Measurements from ENCODE around the gene EDC3.
"Not testable (repeated sequence)": the region's sequence is repeated elsewhere in the genome, so short reads cannot be mapped to it uniquely, and the experiment has no call there.

Gene EDC3

DNA sequence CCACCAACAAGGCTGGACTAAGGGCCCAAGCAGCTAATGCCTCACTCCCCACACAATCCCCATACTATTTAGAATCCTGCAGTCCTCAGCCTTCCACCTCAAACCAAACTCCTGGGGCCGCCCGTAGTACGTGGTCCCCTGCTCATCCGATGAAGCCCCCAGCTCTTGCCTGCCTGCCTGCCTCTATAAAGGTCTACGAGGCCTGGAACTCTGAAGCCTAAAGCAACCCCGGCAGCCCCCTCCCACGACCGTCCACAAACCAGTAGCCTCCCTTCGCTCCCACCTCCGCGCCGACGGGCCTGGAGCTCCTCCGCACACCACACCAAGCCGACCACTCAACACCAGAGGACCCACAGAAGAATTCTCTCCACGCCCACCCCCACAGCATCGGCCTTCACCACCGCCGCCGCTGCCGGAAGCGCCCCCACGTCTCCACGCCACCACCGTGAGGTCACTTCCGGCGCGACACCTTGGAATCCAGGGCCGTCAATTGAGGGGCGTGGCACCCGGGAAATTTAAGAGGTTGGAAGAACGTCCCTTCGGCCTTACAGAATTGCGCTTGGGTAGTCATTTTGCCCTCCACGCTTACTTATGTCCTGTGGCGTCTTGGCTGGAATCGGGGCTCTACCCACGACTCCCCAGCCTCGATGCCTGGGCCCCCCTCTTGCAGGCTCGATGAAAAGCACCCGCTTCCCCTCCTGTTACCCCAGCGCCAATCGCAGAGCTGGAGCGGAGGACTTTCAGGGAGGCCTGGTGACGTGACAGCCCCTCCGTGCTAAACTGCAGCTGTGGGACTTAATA is at the start of gene EDC3:
Gene EDC3 (minus strand): TSS at position 428 of the 801 bp plus-strand sequence. CDS start 20,900 bp downstream, outside the sequence.
- peak; percentile 90 for DNase-seq

GRCh38 chr15:74742422-74742821 is 46.6 kb upstream of the EDC3 start:
- no peak for DNase-seq

DNA sequence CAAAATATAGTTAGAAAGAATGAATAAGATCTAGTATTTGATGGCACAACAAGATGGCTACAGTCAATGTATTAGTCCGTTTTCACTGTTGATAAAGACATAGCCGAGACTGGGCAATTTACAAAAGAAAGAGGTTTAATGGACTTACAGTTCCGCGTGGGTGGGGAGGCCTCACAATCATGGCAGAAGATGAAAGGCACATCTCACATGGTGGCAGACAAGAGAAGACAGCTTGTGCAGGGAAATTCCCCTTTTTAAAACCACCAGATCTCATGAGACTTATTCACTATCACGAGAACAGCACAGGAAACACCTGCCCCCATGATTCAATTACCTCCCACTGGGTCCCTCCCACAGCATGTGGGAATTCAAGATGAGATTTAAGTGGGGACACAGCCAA is 42.4 kb upstream of the EDC3 start:
- DNase-seq, result not testable (repeated sequence)

- DNase-seq, result no peak
These were observed 39.5 kb upstream of the EDC3 start for GRCh38 chr15:74735305-74735704.

GRCh38 chr15:74733269-74733668 is 37.4 kb upstream of the EDC3 start:
- no peak for DNase-seq

- DNase-seq, result no peak
These were observed 37.0 kb upstream of the EDC3 start for GRCh38 chr15:74732846-74733245.

DNA sequence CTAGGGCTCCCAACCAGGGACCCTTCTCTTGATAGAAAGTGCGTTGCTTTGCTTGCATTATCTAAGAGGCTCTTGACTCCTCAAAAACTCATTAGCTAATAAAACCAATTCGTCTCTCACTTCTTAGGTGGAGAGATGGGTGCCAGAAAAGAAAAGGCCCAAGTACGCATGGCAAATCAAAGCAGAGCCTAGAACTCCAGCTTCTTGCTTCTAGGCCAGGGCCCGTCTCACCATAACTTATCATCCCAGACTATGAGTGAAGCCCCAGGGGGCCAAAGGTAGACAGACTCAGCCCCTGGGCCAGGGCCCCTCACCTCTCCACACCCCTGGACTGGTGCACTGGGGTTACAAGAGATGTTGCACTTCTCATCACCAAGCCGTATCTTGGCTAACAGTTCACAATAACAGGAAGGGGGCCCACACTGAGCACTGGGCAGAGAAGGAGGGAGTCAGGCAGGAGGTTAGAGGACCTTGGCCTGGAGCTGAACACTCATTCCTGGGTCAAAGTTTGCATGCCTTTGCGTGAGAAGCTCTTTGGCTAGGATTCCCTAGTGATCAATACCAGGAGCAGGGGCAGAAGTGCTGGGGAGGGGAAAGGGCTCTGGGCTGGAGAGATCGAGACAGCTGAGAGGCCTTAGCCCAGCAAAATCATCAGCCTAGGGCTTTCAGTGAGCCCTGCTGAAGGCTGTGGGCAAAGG is 34.9 kb upstream of the EDC3 start:
- DNase-seq, result no peak

DNA sequence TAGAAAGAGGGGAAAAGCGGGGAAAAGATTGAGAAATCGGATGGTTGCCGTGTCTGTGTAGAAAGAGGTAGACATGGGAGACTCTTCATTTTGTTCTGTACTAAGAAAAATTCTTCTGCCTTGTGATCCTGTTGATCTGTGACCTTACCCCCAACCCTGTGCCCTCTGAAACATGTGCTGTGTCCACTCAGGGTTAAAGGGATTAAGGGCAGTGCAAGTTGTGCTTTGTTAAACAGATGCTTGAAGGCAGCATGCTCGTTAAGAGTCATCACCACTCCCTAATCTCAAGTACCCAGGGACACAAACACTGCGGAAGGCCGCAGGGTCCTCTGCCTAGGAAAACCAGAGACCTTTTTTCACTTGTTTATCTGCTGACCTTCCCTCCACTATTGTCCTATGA is 33.5 kb upstream of the EDC3 start:
- DNase-seq, result not testable (repeated sequence)

GRCh38 chr15:74728699-74729098 is 32.9 kb upstream of the EDC3 start:
- DNase-seq, result not testable (repeated sequence)

- no peak for DNase-seq
These were observed 31.9 kb upstream of the EDC3 start for GRCh38 chr15:74727727-74728126.

DNA sequence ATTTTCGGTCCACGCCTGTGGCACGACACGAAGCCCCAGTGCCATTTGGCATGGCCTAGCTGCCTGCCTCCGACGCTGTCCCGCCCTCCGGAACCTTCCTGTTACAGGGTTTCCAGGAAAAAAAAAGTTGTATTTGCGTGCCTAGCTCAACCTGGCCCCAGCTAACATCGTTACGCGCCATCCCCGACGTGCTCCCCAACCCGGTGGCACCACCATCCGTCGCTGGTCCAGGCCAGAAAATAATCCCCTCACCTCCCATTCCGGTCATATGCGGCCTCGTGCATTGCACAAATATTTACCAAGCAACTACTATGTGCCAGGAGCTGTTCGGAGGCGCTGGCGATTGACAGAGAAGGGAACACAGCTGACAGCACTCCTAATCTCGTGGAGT is 30.9 kb upstream of the EDC3 start:
- no peak for DNase-seq

GRCh38 chr15:74725845-74726773 is 30.3 kb upstream of the EDC3 start:
- DNase-seq, result peak; percentile 62

DNA sequence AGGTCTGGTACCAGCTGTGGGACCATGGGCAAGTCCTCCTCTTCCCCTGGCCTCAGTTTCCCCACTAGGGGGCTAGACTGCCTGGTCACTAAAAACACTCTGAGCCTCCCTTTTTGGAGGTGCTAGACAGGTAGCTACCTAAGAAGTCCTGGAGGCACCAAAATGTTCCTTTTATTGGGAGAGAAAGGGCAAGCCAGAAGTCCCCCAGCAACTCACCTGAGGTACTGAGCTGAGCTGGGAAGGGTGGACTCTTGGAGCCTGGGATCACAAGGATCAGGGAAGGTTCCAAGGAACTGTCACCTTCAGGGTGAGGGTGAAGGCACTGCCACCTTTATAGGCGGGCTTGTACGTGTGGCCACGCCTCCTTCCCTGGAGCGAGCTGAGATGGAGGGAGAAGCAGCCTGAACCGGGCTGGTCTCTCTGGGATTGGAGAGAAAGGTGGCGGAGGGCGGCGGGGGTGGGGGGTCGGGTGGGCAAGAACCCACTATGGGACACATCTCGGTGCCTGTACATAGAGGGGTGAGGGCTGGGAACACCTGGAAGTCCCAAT is 29.5 kb upstream of the EDC3 start, which contains the start of gene CYP1A1:
Gene CYP1A1 (minus strand): TSS at position 304 of the 550 bp plus-strand sequence. CDS start 2,431 bp downstream, outside the sequence.
- DNase-seq, result peak; percentile 43

- no peak for DNase-seq
These were observed 28.9 kb upstream of the EDC3 start for GRCh38 chr15:74724570-74725224.

- peak; percentile 8 for DNase-seq
These were observed 28.0 kb upstream of the EDC3 start for GRCh38 chr15:74723754-74724334.

GRCh38 chr15:74723187-74723586 is 27.4 kb upstream of the EDC3 start:
- no peak for DNase-seq

- no peak for DNase-seq
These were observed 26.8 kb upstream of the EDC3 start for GRCh38 chr15:74722591-74722990.

DNA sequence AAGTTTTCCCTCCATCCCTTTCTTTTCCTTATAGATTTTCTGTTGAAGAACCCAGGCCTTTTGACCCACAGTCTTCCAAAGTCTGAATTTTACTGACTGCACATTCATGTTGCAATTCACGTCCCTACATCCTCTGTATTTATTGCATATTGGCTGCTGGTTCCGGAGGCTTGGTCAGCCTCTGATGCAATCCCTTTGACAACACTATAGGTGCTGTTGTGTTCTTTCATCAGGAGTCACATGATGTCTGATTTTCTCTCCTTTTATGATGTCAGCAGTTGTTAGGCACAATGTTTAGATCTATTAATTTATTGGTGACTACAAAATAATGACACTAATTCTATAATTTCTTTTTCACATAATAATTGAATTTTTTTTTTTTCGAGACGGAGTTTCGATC is 20.8 kb upstream of the EDC3 start:
- DNase-seq, result no peak

DNA sequence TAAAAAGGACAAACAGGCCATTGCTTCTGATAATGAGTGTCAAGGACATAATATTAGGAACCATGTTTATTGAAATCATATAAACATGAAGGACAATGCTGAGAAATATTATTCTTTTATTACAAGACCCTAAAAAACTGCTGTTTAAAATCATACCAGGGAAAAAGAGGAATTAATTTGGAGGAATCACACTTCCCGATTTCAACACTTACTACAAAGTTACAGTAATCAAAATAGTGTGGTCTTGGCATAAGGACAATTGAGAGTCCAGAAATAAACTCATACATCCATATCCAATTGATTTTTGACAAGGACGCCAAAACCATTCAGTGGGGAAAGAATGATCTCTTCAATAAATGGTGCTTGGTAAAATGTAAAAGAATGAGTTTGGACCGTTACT is 16.5 kb upstream of the EDC3 start:
- no peak for DNase-seq

- DNase-seq, result no peak
These were observed 14.7 kb upstream of the EDC3 start for GRCh38 chr15:74710319-74711094.

GRCh38 chr15:74709892-74710291 is 14.1 kb upstream of the EDC3 start:
- DNase-seq, result no peak
